ENCODE data around the gene DRP2. TPM values are rescaled to one million over a fixed set of nuclear protein-coding genes. Genes with fewer than 3 reads are reported as not detected.

The DRP2 gene, protein sequence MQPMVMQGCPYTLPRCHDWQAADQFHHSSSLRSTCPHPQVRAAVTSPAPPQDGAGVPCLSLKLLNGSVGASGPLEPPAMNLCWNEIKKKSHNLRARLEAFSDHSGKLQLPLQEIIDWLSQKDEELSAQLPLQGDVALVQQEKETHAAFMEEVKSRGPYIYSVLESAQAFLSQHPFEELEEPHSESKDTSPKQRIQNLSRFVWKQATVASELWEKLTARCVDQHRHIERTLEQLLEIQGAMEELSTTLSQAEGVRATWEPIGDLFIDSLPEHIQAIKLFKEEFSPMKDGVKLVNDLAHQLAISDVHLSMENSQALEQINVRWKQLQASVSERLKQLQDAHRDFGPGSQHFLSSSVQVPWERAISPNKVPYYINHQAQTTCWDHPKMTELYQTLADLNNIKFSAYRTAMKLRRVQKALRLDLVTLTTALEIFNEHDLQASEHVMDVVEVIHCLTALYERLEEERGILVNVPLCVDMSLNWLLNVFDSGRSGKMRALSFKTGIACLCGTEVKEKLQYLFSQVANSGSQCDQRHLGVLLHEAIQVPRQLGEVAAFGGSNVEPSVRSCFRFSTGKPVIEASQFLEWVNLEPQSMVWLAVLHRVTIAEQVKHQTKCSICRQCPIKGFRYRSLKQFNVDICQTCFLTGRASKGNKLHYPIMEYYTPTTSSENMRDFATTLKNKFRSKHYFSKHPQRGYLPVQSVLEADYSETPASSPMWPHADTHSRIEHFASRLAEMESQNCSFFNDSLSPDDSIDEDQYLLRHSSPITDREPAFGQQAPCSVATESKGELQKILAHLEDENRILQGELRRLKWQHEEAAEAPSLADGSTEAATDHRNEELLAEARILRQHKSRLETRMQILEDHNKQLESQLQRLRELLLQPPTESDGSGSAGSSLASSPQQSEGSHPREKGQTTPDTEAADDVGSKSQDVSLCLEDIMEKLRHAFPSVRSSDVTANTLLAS
- total RNA-seq, result under 0.01 and 0.20 TPM in 2 replicates

DNA sequence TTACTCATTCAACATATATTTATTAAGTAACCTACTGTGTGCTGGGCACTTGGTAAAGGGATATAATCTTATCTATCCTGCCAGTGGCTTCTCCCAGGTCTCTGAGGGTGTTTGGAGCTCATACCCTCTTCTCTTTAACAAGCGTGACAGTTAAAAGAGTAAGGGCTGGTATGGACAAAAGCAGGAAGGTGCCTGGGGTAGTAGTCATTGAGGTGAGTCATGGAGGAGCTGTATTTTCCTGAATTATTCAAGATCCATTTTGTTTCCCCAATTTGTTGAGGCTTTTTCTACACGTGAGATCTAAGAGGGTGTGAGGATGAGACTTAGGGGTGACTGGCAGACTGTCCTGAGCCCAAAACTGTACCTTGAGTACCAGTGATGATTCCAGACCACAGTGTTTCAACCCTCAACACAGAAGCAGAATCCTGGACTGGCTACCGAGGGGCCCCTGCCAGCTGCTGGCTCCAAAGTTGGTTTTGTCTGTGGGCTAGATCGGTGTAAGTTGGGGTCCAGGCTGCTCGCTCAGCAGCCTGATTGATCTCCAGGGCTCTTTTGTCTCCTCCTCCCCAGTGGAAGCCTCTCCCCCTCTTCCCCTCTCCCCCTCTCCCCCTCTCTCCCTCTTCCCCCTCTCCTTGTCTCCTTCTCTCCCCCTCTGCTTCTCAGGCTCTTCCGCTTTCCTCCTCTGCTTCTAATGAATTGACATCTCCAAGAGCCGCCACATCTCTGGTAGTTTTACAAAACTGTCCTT is at the start of gene DRP2:
DRP2 (plus strand) TSS at position 671 of the 748 bp plus-strand sequence. CDS start 11,862 bp downstream, outside the sequence.

GRCh38 chrX:101290957-101291603 is 71.5 kb downstream of the DRP2 start, which contains the start of gene TAF7L:
Gene TAF7L (minus strand): TSS chrX:101291334. CDS start chrX:101287543, 3,791 bp downstream.

Small RNA genes within 50 kb of the gene (small RNA-seq; reads per million reads assigned to genes)
- not detected for gene Z70280.1

Other genes starting within 250 kb of the DRP2 start
- 7.0 and 15.4 TPM in 2 replicates for gene TRMT2B, start 167.7 kb upstream of the DRP2 start, total RNA-seq
- 1.6 and 2.2 TPM in 2 replicates for gene TMEM35A, start 140.9 kb upstream of the DRP2 start, total RNA-seq
- 18.7 and 30.7 TPM in 2 replicates for gene CENPI, start 121.6 kb upstream of the DRP2 start, total RNA-seq
- 0.37 and 0.39 TPM in 2 replicates for gene TAF7L, start 71.5 kb downstream of the DRP2 start, total RNA-seq
- gene TIMM8A, start 129.0 kb downstream of the DRP2 start, total RNA-seq, result 5.5 TPM in 2 replicates
- not detected in 2 replicates for gene BTK, start 166.4 kb downstream of the DRP2 start, total RNA-seq
- gene RPL36A, start 171.2 kb downstream of the DRP2 start, total RNA-seq, result 145 and 219 TPM in 2 replicates
- 23.9 and 24.4 TPM in 2 replicates for gene GLA, start 188.1 kb downstream of the DRP2 start, total RNA-seq
- gene HNRNPH2, start 188.4 kb downstream of the DRP2 start, total RNA-seq, result 46.5 and 47.8 TPM in 2 replicates